ENCODE results near the gene DECR2. TPM values are rescaled to one million over a fixed set of nuclear protein-coding genes. Genes with fewer than 3 reads are reported as not detected.

The DECR2 gene
- total and polyA plus RNA-seq, 2 donors, result 4.5 to 14.2 TPM

DNA sequence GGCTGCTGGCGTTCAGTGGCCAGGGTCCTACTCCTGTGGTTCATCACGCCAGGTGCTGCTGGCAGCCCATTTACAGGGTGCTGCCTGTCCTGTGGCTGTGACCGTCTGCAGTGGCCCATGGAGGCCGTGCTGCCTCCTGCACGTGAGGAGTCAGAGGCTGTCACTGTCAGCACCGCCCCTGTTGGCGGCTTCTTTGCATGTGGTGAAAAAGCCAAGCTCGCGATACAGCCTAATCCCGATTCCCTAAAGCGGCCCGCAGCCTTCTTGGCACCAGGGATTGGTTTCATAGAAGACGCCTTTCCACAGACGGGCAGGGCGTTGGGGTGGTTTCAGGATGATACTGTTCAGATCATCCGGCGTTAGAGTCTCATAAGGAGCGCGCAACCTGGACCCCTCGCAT is 59.1 kb downstream of the DECR2 start:
- Histone ChIP-seq H3K4me1 (ENCODE audit: control insufficient read depth in 2 of 2, insufficient read depth in 2 of 2, low read length in 2 of 2) (peaks cover 0 to 5% of the 10 kb centered on the region in 2 donors), H3K9me3 (ENCODE audit: control insufficient read depth in 2 of 2, insufficient read depth in 1 of 2, low read length in 1 of 2) (no peaks in the 10 kb centered on the region), H3K36me3 (ENCODE audit: control insufficient read depth in 2 of 2, insufficient read depth in 2 of 2, low read length in 1 of 2) (peaks cover 3 to 21% of the 10 kb centered on the region in 2 donors), H3K4me3 (ENCODE audit: low read length in 2 of 2) (no peak overlapping the region), H3K27me3 (ENCODE audit: control insufficient read depth in 2 of 2, insufficient read depth in 1 of 2, low read length in 1 of 2) (no peaks in the 10 kb centered on the region), H3K27ac (ENCODE audit: low read depth in 1 of 2, low read length in 1 of 2) (no peak overlapping the region)
- no peak for DNase-seq (ENCODE audit: low read depth in 6 of 9, low spot score in 9 of 9)
- WGBS, result 93% methylated on average over 20 of the region's 20 CpGs

Other genes with a start within 250 kb of the DECR2 start
- 3.2 TPM for gene HBZ, start 249.2 kb upstream of the DECR2 start, total RNA-seq
- 0.34 TPM for gene HBZ, start 249.2 kb upstream of the DECR2 start, polyA plus RNA-seq
- 25.3 TPM for gene HBM, start 235.9 kb upstream of the DECR2 start, total RNA-seq
- gene HBM, start 235.9 kb upstream of the DECR2 start, polyA plus RNA-seq, result not detected
- 595 TPM for gene HBA2, start 229.0 kb upstream of the DECR2 start, total RNA-seq
- 19.8 TPM for gene HBA2, start 229.0 kb upstream of the DECR2 start, polyA plus RNA-seq
- 222 TPM for gene HBA1, start 225.2 kb upstream of the DECR2 start, total RNA-seq
- 9.9 TPM for gene HBA1, start 225.2 kb upstream of the DECR2 start, polyA plus RNA-seq
- gene HBQ1, start 221.4 kb upstream of the DECR2 start, total RNA-seq, result 1.9 TPM
- 0.30 TPM for gene HBQ1, start 221.4 kb upstream of the DECR2 start, polyA plus RNA-seq
- 64.7 TPM for gene LUC7L, start 172.4 kb upstream of the DECR2 start, total RNA-seq
- 458 TPM for gene LUC7L, start 172.4 kb upstream of the DECR2 start, polyA plus RNA-seq
- 12.7 TPM for gene FAM234A, start 167.1 kb upstream of the DECR2 start, total RNA-seq
- gene FAM234A, start 167.1 kb upstream of the DECR2 start, polyA plus RNA-seq, result 28.3 TPM
- gene RGS11, start 125.9 kb upstream of the DECR2 start, total RNA-seq, result not detected
- gene RGS11, start 125.9 kb upstream of the DECR2 start, polyA plus RNA-seq, result 1.3 TPM
- gene ARHGDIG, start 121.3 kb upstream of the DECR2 start, total RNA-seq, result 0.09 TPM
- 0.52 TPM for gene ARHGDIG, start 121.3 kb upstream of the DECR2 start, polyA plus RNA-seq
- 0.14 TPM for gene PDIA2, start 118.7 kb upstream of the DECR2 start, total RNA-seq
- 1.8 TPM for gene PDIA2, start 118.7 kb upstream of the DECR2 start, polyA plus RNA-seq
- gene AXIN1, start 49.2 kb upstream of the DECR2 start, total RNA-seq, result 20.0 TPM
- gene AXIN1, start 49.2 kb upstream of the DECR2 start, polyA plus RNA-seq, result 24.1 TPM
- gene MRPL28, start 31.3 kb upstream of the DECR2 start, total RNA-seq, result 64.2 TPM
- 79.4 TPM for gene MRPL28, start 31.3 kb upstream of the DECR2 start, polyA plus RNA-seq
- 22.1 TPM for gene PGAP6, start 19.9 kb upstream of the DECR2 start, total RNA-seq
- gene PGAP6, start 19.9 kb upstream of the DECR2 start, polyA plus RNA-seq, result 47.4 TPM
- 57.1 TPM for gene NME4, start 4.7 kb upstream of the DECR2 start, total RNA-seq
- gene NME4, start 4.7 kb upstream of the DECR2 start, polyA plus RNA-seq, result 34.4 TPM
- 6.8 TPM for gene RAB11FIP3, start 23.8 kb downstream of the DECR2 start, total RNA-seq
- 26.7 TPM for gene RAB11FIP3, start 23.8 kb downstream of the DECR2 start, polyA plus RNA-seq
- gene CAPN15, start 125.8 kb downstream of the DECR2 start, total RNA-seq, result 16.8 TPM
- 40.4 TPM for gene CAPN15, start 125.8 kb downstream of the DECR2 start, polyA plus RNA-seq
- gene PRR35, start 158.5 kb downstream of the DECR2 start, total RNA-seq, result under 0.01 TPM
- 0.09 TPM for gene PRR35, start 158.5 kb downstream of the DECR2 start, polyA plus RNA-seq
- 5.5 TPM for gene NHLRC4, start 165.1 kb downstream of the DECR2 start, total RNA-seq
- gene NHLRC4, start 165.1 kb downstream of the DECR2 start, polyA plus RNA-seq, result 3.1 TPM
- gene PIGQ, start 168.1 kb downstream of the DECR2 start, total RNA-seq, result 14.4 TPM
- gene PIGQ, start 168.1 kb downstream of the DECR2 start, polyA plus RNA-seq, result 65.4 TPM
- 20.1 TPM for gene RAB40C, start 188.2 kb downstream of the DECR2 start, total RNA-seq
- gene RAB40C, start 188.2 kb downstream of the DECR2 start, polyA plus RNA-seq, result 43.3 TPM
- gene WFIKKN1, start 229.1 kb downstream of the DECR2 start, total RNA-seq, result 0.33 TPM
- gene WFIKKN1, start 229.1 kb downstream of the DECR2 start, polyA plus RNA-seq, result 2.1 TPM
- 97.6 TPM for gene METTL26, start 234.4 kb downstream of the DECR2 start, total RNA-seq
- 110 TPM for gene METTL26, start 234.4 kb downstream of the DECR2 start, polyA plus RNA-seq
- gene MCRIP2, start 239.9 kb downstream of the DECR2 start, total RNA-seq, result 17.0 TPM
- 25.2 TPM for gene MCRIP2, start 239.9 kb downstream of the DECR2 start, polyA plus RNA-seq
- 10.1 TPM for gene WDR90, start 247.5 kb downstream of the DECR2 start, total RNA-seq
- 22.6 TPM for gene WDR90, start 247.5 kb downstream of the DECR2 start, polyA plus RNA-seq

Measured in thymus (tissue), 11 donors.